GM23338 (cell line): Measurements from ENCODE around the gene CTRB2. TPM values are rescaled to one million over a fixed set of nuclear protein-coding genes. Genes with fewer than 3 reads are reported as not detected.

ENCODE experiments used
- ATAC-seq: fragments of 200-7000 bp; cut with Tn5 transposase; 3 replicates; pipeline ENCODE4 v1.9.1; 2020
- DNase-seq: peaks from one replicate; pipeline ENCODE4 v3.0.0-alpha.2; 2015; ENCODE audit warnings: low spot score
- H2AFZ ChIP-seq: fragments of 200-600 bp; sonication (generic); 2 replicates; pipeline ENCODE4 v1.8.0; 2016; ENCODE audit warnings: antibody characterized with exemption, mild to moderate bottlenecking, moderate library complexity
- H3F3A ChIP-seq: fragments of 200-600 bp; sonication (generic); replicated peaks from 2 replicates; pipeline ENCODE4 v1.8.0; 2017; ENCODE audit warnings: antibody characterized with exemption, mixed run types, low read depth
- H3K27ac ChIP-seq: fragments of 200-600 bp; sonication (generic); 2 replicates; pipeline ENCODE4 v1.6.1; 2016; ENCODE audit warnings: low read depth
- H3K27me3 ChIP-seq: fragments of 200-600 bp; sonication (generic); 2 replicates; pipeline ENCODE4 v1.8.0; 2016; ENCODE audit warnings: mild to moderate bottlenecking, mixed run types, moderate library complexity; ENCODE audit not compliant: insufficient read depth
- H3K36me3 ChIP-seq: fragments of 200-600 bp; sonication (generic); 2 replicates; pipeline ENCODE4 v1.8.0; 2016; ENCODE audit warnings: mild to moderate bottlenecking; ENCODE audit not compliant: insufficient read depth
- H3K4me1 ChIP-seq: fragments of 200-600 bp; sonication (generic); 2 replicates; pipeline ENCODE4 v1.8.0; 2016; ENCODE audit warnings: mild to moderate bottlenecking, moderate library complexity; ENCODE audit not compliant: insufficient read depth
- H3K4me2 ChIP-seq: fragments of 200-600 bp; sonication (generic); 2 replicates; pipeline ENCODE4 v1.7.1; 2017; ENCODE audit warnings: mixed run types
- H3K4me3 ChIP-seq: fragments of 200-600 bp; sonication (generic); 2 replicates; pipeline ENCODE4 v1.6.1; 2016; ENCODE audit warnings: mixed run types
- H3K79me2 ChIP-seq: fragments of 200-600 bp; sonication (generic); replicated peaks from 2 replicates; pipeline ENCODE4 v1.8.0; 2017; ENCODE audit warnings: mild to moderate bottlenecking; ENCODE audit not compliant: insufficient read depth
- H3K9me2 ChIP-seq: fragments of 200-600 bp; sonication (generic); 2 replicates; pipeline ENCODE4 v1.8.0; 2017; ENCODE audit not compliant: insufficient read depth
- H4K20me1 ChIP-seq: fragments of 200-600 bp; sonication (generic); replicated peaks from 2 replicates; pipeline ENCODE4 v1.8.0; 2017; ENCODE audit warnings: mild to moderate bottlenecking; ENCODE audit not compliant: insufficient read depth
- H3K27ac Mint-ChIP-seq: 2 replicates; pipeline ENCODE4 v1.8.0; 2020; ENCODE audit warnings: inconsistent platforms, mild to moderate bottlenecking, moderate library complexity, mixed read lengths
- H3K27me3 Mint-ChIP-seq: 3 replicates; pipeline ENCODE4 v1.8.0; 2022; ENCODE audit warnings: low read depth, mild to moderate bottlenecking, moderate library complexity, mixed read lengths, inconsistent platforms; ENCODE audit not compliant: insufficient read depth, poor library complexity
- H3K36me3 Mint-ChIP-seq: 3 replicates; pipeline ENCODE4 v1.8.0; 2021; ENCODE audit warnings: low read depth, mild to moderate bottlenecking, inconsistent platforms, moderate library complexity, mixed read lengths
- H3K4me1 Mint-ChIP-seq: 3 replicates; pipeline ENCODE4 v1.8.0; 2020; ENCODE audit warnings: mild to moderate bottlenecking, inconsistent platforms, mixed read lengths
- H3K4me3 Mint-ChIP-seq: 3 replicates; pipeline ENCODE4 v1.8.0; 2021; ENCODE audit warnings: moderate library complexity, mild to moderate bottlenecking, inconsistent platforms, mixed read lengths
- H3K9me3 Mint-ChIP-seq: 3 replicates; pipeline ENCODE4 v1.8.0; 2020; ENCODE audit warnings: moderate library complexity, mild to moderate bottlenecking, inconsistent platforms, mixed read lengths
- CREB1 ChIP-seq: fragments of 250-450 bp; sonication (Bioruptor Pico); IDR thresholded peaks from 2 replicates; pipeline ENCODE4 v1.5.0; 2020; ENCODE audit warnings: low read depth, mild to moderate bottlenecking, moderate library complexity
- ETS1 ChIP-seq: IDR thresholded peaks from 2 replicates; pipeline ENCODE4 v1.6.1; 2016; ENCODE audit warnings: antibody characterized with exemption
- POLR2AphosphoS5 ChIP-seq: IDR thresholded peaks from 2 replicates; pipeline ENCODE4 v1.6.1; 2016; ENCODE audit warnings: antibody characterized with exemption, low read depth
- ZNF114 ChIP-seq: fragments of 250-450 bp; sonication (Bioruptor Pico); IDR thresholded peaks from 2 replicates; pipeline ENCODE4 v1.5.0; 2020; ENCODE audit warnings: mild to moderate bottlenecking, moderate library complexity
- ZNF331 ChIP-seq: fragments of 250-450 bp; sonication (Bioruptor Pico); IDR thresholded peaks from 2 replicates; pipeline ENCODE4 v1.5.0; 2020; ENCODE audit warnings: low read depth, mild to moderate bottlenecking, moderate library complexity
- polyA plus RNA-seq: library from polyadenylated mRNA; unstranded; fragments of >200 nt; fragmentation: Nextera tagmentation; extraction: Ambion mirVana; gene quantifications from 2 replicates; pipeline ENCODE4 v1.2.1, GENCODE V29; 2016
- total RNA-seq: library from RNA; depleted of rRNA; stranded (reverse); fragments of >200 nt; shearing (Covaris generic); gene quantifications from 2 replicates; pipeline ENCODE4 v1.2.3, GENCODE V29; 2014
- TF ChIP-seq, protein P1 (sequence below), 2 experiments: fragments of 200-600 bp in 1 of 2; sonication (generic) in 1 of 2; conservative IDR thresholded peaks; 2 replicates each; pipeline versions ENCODE4 v1.5.1 to v1.6.1; 2016 to 2017; ENCODE audit warnings: antibody characterized with exemption in 2 of 2, low read depth in 2 of 2, mild to moderate bottlenecking in 2 of 2, moderate library complexity in 1 of 2
- TF ChIP-seq, protein P2 (sequence below): IDR thresholded peaks from one replicate; pipeline ENCODE4 v1.6.1; 2018; ENCODE audit warnings: antibody characterized with exemption; ENCODE audit not compliant: unreplicated experiment

Gene CTRB2
- total and polyA plus RNA-seq, 2 experiments from 2014 or later: not detected

DNA sequence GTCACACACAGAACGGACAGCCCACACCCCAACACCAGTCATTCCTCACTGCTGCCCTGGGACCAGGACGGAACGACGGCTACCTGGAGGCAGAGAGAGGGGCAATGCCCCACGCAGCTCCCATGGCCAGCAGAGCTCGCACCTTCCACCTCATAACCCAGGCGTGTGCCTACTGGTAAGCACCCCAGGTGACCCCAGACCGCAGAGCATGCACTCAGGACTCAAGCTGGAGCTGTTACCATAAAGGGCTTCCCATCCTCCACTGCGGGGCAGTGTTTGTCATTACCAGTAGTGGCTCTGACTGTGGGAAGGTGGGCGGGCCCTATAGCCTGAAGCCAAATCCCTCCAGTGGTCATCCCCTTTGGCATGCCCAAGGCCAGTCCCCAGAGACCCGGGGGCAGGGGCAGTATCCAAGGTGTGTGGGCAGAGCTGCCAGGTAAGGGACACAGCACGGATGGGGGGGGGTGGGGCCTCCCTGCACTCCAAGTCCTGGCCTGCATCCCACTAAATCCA is 49.2 kb upstream of the CTRB2 start:
- Mint-ChIP-seq H3K4me1 (peaks cover 77% of the 10 kb centered on the region), H3K9me3 (no peaks in the 10 kb centered on the region), H3K27me3 (peaks cover 17% of the 10 kb centered on the region), H3K27ac (peak overlapping the region; percentile 97), H3K36me3 (peaks cover 4% of the 10 kb centered on the region; the same call in 1 of the 3 replicates), H3K4me3 (peak overlapping the region; percentile 13; the same call in 1 of the 3 replicates)
- H3K27ac ChIP-seq: peak overlapping the region; percentile 100
- H3K4me2 ChIP-seq: peak overlapping the region; percentile 62
- DNase-seq (peak; percentile 67), ATAC-seq (peak; percentile 4)
- H4K20me1 ChIP-seq: peaks cover 23% of the 10 kb centered on the region
- H3K9me2 ChIP-seq: no peaks in the 10 kb centered on the region
- H2AFZ ChIP-seq: no peak overlapping the region
- H3K79me2 ChIP-seq: peaks cover 80% of the 10 kb centered on the region
- H3F3A ChIP-seq: peaks cover 34% of the 10 kb centered on the region
- peak overlapping the region; percentile 35; the same call in 1 of the 2 replicates for H3K4me3 ChIP-seq
- peaks cover 72% of the 10 kb centered on the region for H3K4me1 ChIP-seq
- no peaks in the 10 kb centered on the region for H3K27me3 ChIP-seq
- no peak for TF ChIP-seq CREB1 (CRISPR knock-in tag)
- no peak for TF ChIP-seq ZNF331 (CRISPR knock-in tag)
- TF ChIP-seq, protein P1, sequence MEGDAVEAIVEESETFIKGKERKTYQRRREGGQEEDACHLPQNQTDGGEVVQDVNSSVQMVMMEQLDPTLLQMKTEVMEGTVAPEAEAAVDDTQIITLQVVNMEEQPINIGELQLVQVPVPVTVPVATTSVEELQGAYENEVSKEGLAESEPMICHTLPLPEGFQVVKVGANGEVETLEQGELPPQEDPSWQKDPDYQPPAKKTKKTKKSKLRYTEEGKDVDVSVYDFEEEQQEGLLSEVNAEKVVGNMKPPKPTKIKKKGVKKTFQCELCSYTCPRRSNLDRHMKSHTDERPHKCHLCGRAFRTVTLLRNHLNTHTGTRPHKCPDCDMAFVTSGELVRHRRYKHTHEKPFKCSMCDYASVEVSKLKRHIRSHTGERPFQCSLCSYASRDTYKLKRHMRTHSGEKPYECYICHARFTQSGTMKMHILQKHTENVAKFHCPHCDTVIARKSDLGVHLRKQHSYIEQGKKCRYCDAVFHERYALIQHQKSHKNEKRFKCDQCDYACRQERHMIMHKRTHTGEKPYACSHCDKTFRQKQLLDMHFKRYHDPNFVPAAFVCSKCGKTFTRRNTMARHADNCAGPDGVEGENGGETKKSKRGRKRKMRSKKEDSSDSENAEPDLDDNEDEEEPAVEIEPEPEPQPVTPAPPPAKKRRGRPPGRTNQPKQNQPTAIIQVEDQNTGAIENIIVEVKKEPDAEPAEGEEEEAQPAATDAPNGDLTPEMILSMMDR (conservative IDR thresholded peaks at IDR 0.05; ENCODE audit: low read depth in 2 of 2): peak; percentile 9 to 31; a peak in 1 of 4 replicates
- TF ChIP-seq, protein P2, sequence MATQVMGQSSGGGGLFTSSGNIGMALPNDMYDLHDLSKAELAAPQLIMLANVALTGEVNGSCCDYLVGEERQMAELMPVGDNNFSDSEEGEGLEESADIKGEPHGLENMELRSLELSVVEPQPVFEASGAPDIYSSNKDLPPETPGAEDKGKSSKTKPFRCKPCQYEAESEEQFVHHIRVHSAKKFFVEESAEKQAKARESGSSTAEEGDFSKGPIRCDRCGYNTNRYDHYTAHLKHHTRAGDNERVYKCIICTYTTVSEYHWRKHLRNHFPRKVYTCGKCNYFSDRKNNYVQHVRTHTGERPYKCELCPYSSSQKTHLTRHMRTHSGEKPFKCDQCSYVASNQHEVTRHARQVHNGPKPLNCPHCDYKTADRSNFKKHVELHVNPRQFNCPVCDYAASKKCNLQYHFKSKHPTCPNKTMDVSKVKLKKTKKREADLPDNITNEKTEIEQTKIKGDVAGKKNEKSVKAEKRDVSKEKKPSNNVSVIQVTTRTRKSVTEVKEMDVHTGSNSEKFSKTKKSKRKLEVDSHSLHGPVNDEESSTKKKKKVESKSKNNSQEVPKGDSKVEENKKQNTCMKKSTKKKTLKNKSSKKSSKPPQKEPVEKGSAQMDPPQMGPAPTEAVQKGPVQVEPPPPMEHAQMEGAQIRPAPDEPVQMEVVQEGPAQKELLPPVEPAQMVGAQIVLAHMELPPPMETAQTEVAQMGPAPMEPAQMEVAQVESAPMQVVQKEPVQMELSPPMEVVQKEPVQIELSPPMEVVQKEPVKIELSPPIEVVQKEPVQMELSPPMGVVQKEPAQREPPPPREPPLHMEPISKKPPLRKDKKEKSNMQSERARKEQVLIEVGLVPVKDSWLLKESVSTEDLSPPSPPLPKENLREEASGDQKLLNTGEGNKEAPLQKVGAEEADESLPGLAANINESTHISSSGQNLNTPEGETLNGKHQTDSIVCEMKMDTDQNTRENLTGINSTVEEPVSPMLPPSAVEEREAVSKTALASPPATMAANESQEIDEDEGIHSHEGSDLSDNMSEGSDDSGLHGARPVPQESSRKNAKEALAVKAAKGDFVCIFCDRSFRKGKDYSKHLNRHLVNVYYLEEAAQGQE: no peak
- no peaks in the 10 kb centered on the region for H3K36me3 ChIP-seq

- Mint-ChIP-seq H3K27me3 (peaks cover 25% of the 10 kb centered on the region), H3K9me3 (no peaks in the 10 kb centered on the region), H3K4me3 (peak overlapping the region; percentile 51; the same call in 1 of the 3 replicates), H3K27ac (peak overlapping the region; percentile 97), H3K36me3 (peaks cover 3% of the 10 kb centered on the region; the same call in 1 of the 3 replicates), H3K4me1 (peaks cover 79% of the 10 kb centered on the region)
- peak overlapping the region; percentile 100 for H3K27ac ChIP-seq
- no peaks in the 10 kb centered on the region for H3K9me2 ChIP-seq
- peaks cover 34% of the 10 kb centered on the region for H4K20me1 ChIP-seq
- no peaks in the 10 kb centered on the region for H3K27me3 ChIP-seq
- H3K36me3 ChIP-seq: no peaks in the 10 kb centered on the region
- H3K4me2 ChIP-seq: peak overlapping the region; percentile 62
- peak overlapping the region; percentile 39 for H3K4me3 ChIP-seq
- TF ChIP-seq ZNF114 (CRISPR knock-in tag): no peak
- TF ChIP-seq, protein P2: peak; percentile 17
- peak; percentile 54; the same call in 1 of the 2 replicates for TF ChIP-seq POLR2AphosphoS5
- TF ChIP-seq ETS1: 0 out of 2 replicates have a peak, but pooled peaks have one; percentile 3
- H2AFZ ChIP-seq: no peak overlapping the region
- DNase-seq (peak; percentile 70), ATAC-seq (peak; percentile 4)
- peaks cover 80% of the 10 kb centered on the region for H3K79me2 ChIP-seq
- peaks cover 73% of the 10 kb centered on the region for H3K4me1 ChIP-seq
- peaks cover 34% of the 10 kb centered on the region for H3F3A ChIP-seq
These were observed 47.4 kb upstream of the CTRB2 start for GRCh38 chr16:75254359-75254837.
